GM20000 (cell line): ENCODE data around the gene FAM186B.

ENCODE experiments used
- DNase-seq: peaks from one replicate; pipeline ENCODE4 v3.0.0; 2012; ENCODE audit warnings: low spot score
- TF ChIP-seq, protein P1 (sequence below): IDR thresholded peaks from 2 replicates; pipeline ENCODE4 v1.5.1; 2012; ENCODE audit warnings: mild to moderate bottlenecking, control low read depth; ENCODE audit errors: extremely low read depth, missing control alignments

The FAM186B gene

DNA sequence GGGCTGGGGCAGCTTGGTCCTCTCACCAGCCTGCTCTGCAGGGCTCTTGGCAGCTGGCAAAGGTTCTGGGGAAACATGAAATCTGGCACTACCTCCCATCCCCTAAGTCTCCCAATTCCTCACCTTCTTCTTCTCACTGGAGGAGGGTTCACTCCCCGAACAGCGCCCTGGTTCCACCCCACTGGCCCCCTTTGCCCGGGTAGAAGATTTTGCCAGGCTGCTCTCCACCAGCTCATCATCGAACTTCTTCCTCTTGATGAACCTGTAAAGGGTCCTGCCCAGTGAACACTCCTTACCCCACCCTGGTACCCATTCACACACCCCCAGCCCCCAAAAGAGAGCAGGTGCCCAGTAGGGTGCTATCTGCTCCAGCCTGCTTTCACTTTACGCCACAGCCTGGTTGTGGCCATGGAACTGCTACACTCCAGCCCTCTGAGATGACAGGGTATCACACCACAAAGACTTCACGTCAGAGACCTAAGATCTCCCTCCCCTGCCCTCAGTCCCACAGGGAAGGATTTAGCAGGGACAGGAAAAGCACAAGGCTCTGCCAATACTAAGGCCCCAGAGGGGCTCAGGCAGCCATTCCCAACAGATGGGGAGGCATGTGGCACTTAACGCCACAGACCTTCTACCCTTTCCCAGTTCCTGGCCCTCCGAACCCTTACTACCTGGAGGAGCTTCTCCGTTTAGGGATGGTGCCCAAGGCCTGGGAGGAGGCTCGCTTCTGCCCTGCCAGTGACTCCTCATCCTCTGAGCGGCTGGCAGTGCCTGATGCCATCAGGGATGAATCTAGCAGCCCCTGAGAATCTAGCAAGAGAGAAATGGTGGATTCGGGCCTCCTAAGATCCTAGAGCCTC is 39.8 kb downstream of the FAM186B start:
- TF ChIP-seq, protein P1, sequence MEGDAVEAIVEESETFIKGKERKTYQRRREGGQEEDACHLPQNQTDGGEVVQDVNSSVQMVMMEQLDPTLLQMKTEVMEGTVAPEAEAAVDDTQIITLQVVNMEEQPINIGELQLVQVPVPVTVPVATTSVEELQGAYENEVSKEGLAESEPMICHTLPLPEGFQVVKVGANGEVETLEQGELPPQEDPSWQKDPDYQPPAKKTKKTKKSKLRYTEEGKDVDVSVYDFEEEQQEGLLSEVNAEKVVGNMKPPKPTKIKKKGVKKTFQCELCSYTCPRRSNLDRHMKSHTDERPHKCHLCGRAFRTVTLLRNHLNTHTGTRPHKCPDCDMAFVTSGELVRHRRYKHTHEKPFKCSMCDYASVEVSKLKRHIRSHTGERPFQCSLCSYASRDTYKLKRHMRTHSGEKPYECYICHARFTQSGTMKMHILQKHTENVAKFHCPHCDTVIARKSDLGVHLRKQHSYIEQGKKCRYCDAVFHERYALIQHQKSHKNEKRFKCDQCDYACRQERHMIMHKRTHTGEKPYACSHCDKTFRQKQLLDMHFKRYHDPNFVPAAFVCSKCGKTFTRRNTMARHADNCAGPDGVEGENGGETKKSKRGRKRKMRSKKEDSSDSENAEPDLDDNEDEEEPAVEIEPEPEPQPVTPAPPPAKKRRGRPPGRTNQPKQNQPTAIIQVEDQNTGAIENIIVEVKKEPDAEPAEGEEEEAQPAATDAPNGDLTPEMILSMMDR: no peak
- DNase-seq: no peak

DNA sequence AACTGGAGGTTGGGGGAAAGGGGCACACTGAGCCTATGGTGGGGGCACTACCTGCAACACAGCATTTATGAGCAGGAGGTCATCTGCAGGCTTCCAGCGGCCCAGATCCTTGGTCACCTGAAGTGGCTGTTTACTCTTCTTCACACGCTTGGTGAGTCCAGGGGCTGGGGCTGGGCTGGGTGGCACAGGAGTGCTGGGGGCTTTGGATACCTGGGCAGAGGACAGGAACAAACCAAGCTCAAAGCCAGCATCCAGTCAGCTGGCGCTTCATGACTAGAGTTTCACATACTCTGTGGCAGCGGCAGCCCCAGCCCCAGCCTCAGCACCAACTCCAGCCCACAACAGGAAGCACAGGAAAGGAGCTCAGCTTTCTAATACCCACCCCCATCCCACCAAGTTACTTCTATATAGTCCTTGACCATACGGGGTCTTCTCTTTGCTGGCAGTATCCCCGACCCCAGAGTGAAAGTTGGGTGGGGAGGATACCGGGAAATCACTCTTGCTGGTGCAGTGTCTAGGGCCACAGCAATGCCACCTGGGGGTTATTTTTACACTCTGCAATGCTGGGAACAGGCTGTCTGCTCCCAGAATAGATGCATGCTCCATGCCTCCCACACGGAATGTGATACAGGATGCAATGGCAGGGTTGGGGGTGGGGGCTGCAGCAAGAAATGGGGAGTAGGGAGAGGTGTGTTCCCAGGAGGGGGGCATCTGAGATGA is 40.6 kb downstream of the FAM186B start:
- no peak for DNase-seq
- TF ChIP-seq, protein P1: no peak

DNA sequence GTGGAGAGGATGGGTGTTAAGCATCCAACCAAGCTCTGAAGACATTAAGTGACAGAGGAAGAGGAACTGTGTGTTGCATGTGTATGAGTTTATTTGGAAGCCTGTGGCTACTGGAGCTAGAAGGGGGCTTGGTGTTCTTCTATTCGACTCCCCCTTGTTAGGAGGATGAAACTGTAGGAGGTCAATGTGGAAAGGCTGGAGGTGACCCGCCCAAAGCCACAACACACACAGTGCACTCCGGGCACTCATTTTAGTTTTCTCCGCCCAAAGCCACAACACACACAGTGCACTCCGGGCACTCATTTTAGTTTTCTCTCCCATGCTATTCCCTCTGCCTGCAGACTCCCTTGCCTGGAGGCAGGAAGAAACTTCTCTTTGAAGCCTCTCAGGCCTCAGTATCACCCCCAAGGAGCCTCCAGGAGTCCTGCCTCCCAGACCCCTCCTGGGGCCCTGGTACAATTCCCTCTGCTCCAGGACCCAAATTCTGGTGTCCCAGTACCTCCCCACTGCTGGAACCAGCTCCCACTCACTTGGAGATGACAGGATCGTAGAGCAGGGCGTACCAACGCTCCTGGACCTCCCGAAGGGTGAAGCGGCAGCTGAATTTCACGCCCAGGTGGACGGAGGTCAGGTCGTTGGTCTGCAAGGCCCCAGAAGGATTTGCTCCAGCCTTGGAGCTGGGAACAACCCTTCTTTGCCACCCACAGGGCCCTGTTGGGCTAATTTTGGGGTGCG is 41.3 kb downstream of the FAM186B start:
- TF ChIP-seq, protein P1: no peak

DNA sequence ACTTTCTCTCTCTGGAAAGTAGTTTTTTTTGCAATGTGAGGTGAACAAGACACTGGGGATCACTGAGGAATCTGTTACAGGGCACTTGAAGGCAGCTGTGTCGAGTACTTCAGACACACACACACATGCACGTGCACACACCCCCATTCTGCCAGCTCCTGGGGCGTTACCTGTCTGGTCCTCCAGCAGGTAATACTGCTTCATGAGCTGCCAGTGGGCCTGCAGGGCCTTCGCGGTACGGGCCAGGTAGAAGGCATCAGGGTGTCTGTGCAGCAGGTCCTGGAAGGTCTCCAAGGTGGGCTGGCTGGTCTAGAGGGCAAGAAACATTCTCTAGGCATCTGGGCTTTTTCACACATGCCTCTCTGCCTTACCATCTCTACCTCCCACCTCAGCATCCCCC is 42.6 kb downstream of the FAM186B start:
- no peak for DNase-seq
- TF ChIP-seq, protein P1: no peak

More for the DNA sequence above, 41.3 kb downstream of the FAM186B start:
- DNase-seq: no peak

DNA sequence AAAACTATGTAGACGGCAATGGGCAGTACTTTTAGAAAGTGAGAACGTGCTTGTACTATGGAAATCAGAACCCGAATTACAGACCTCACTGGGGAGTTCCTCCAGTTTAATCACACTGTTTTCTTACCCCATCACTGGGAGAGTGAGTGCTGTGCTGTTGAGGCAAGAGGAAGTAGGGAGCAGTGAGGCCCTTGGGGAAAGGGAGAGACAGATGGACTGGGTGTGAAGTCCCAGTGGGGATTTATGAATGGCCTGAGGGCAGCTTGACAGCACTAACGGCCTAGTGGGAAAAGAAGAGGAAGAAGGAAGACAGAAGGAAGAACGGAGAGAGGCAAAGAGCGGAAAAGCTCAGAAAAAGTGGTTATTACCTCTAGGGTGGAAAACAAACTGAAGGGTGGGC is 43.2 kb downstream of the FAM186B start:
- no peak for DNase-seq
- TF ChIP-seq, protein P1: no peak

DNA sequence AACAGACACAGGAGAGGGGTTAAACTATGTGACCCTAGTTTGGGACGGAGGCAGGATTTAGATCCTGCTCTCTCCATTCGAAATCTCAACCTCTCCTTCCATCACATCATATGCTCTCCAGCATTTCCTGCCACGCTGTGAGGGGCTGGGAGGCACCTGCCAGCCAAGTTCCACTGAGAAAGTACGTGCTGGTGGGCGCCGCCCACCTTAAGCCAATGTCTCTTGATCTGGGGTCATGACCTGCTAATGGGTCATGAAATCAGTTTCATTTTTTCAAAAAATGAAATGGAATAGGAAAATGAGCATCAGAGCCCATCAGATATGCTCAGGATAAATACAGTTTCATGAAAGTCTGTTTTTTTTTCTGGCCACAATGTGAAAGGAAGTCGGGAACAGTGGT is 44.7 kb downstream of the FAM186B start:
- DNase-seq: no peak
- TF ChIP-seq, protein P1: no peak
